ENCODE results near the gene GSTT2. TPM values are rescaled to one million over a fixed set of nuclear protein-coding genes. Genes with fewer than 3 reads are reported as not detected.
"Not testable (repeated sequence)": the region's sequence is repeated elsewhere in the genome, so short reads cannot be mapped to it uniquely, and the experiment has no call there.

Gene GSTT2
- total RNA-seq (under 1 TPM in 2 of 7 donors, not detected in 5; 0.44 to 0.95 TPM), polyA plus RNA-seq (1 to 10 TPM in 1 of 3 donors, under 1 TPM in 2; 0.16 to 1.3 (median 0.41) TPM)
- long read RNA-seq, donor 1 = 0 reads
- long read RNA-seq, donor 2 = 0 reads

GRCh38 chr22:23979557-23980240 is at the start of gene GSTT2:
GSTT2 (plus strand) TSS chr22:23980134.
- DNase-seq; H3K36me3 ChIP-seq; intact Hi-C loops (cut with DNase I; ENCODE audit: low total_unique reads); H3K4me1 ChIP-seq; H3K9me3 ChIP-seq; H3K27me3 ChIP-seq (replicated peaks in 1 of 7); H3K4me3 ChIP-seq; H3K27ac ChIP-seq: not testable (repeated sequence)
- no CpG with 5 or more reads among the region's 41 CpGs for WGBS, 5 donors

GRCh38 chr22:23938328-23939016 is 41.5 kb upstream of the GSTT2 start:
- Histone ChIP-seq H3K4me3 (no peak overlapping the region), H3K4me1 (no peaks in the 10 kb centered on the region), H3K36me3 (no peaks in the 10 kb centered on the region), H3K9me3 (no peaks in the 10 kb centered on the region), H3K27me3 (replicated peaks in 1 of 7) (no peaks in the 10 kb centered on the region), H3K27ac (peak overlapping the region in 4 of 8 donors; percentile 18 to 51 (median 22))
- DNase-seq = no peak
- intact Hi-C loops (cut with DNase I; ENCODE audit: low total_unique reads) = no loop called here
- TF ChIP-seq CTCF (IDR thresholded peaks at IDR 0.05 in 8 of 11, conservative IDR thresholded peaks at IDR 0.05 in 3 of 11) (no peak), POLR2AphosphoS5 (IDR thresholded peaks at IDR 0.05) (no peak), POLR2A (IDR thresholded peaks at IDR 0.05) (no peak)
- WGBS, 5 donors = 65 to 84% (median 72%) methylated on average over 5 of the region's 5 CpGs

GRCh38 chr22:23939017-23939357 is 40.9 kb upstream of the GSTT2 start:
- H3K4me3 ChIP-seq = no peak overlapping the region
- H3K27me3 ChIP-seq (replicated peaks in 1 of 7) = no peaks in the 10 kb centered on the region
- H3K4me1 ChIP-seq = no peaks in the 10 kb centered on the region
- TF ChIP-seq CTCF (IDR thresholded peaks at IDR 0.05 in 8 of 11, conservative IDR thresholded peaks at IDR 0.05 in 3 of 11) (no peak), POLR2A (IDR thresholded peaks at IDR 0.05) (no peak), POLR2AphosphoS5 (IDR thresholded peaks at IDR 0.05) (no peak)
- no peaks in the 10 kb centered on the region for H3K9me3 ChIP-seq
- H3K36me3 ChIP-seq = no peaks in the 10 kb centered on the region
- peak overlapping the region in 4 of 8 donors; percentile 18 to 51 (median 22) for H3K27ac ChIP-seq
- WGBS, 5 donors = 60 to 92% (median 72%) methylated on average over 3 of the region's 3 CpGs
- intact Hi-C loops (cut with DNase I; ENCODE audit: low total_unique reads) = no loop called here
- no peak for DNase-seq

GRCh38 chr22:23940166-23940565 is 39.8 kb upstream of the GSTT2 start:
- intact Hi-C loops (cut with DNase I; ENCODE audit: low total_unique reads); H3K4me3 ChIP-seq; DNase-seq; H3K36me3 ChIP-seq; H3K9me3 ChIP-seq; H3K27me3 ChIP-seq (replicated peaks in 1 of 7); H3K4me1 ChIP-seq; H3K27ac ChIP-seq: not testable (repeated sequence)
- WGBS, 5 donors = 73 to 85% (median 80%) methylated on average over 3 to 6 of the region's 14 CpGs; no CpG with 5 or more reads in 2 of the 5 donors

- H3K27ac ChIP-seq; DNase-seq; H3K9me3 ChIP-seq; H3K4me1 ChIP-seq; H3K27me3 ChIP-seq (replicated peaks in 1 of 7); intact Hi-C loops (cut with DNase I; ENCODE audit: low total_unique reads); H3K4me3 ChIP-seq; H3K36me3 ChIP-seq: not testable (repeated sequence)
- WGBS, 5 donors = 0 to 84% (median 71%) methylated on average over 1 to 3 of the region's 3 CpGs
Observed at GRCh38 chr22:23947391-23947790, 32.5 kb upstream of the GSTT2 start.

- WGBS, 5 donors = 74 to 93% (median 88%) methylated on average over 15 to 18 of the region's 18 CpGs
- H3K4me1 ChIP-seq; H3K27me3 ChIP-seq (replicated peaks in 1 of 7); H3K9me3 ChIP-seq; DNase-seq; H3K27ac ChIP-seq; H3K36me3 ChIP-seq; intact Hi-C loops (cut with DNase I; ENCODE audit: low total_unique reads); H3K4me3 ChIP-seq: not testable (repeated sequence)
Observed at GRCh38 chr22:23949764-23950163, 30.2 kb upstream of the GSTT2 start.

- H3K27ac ChIP-seq; H3K4me3 ChIP-seq; intact Hi-C loops (cut with DNase I; ENCODE audit: low total_unique reads); H3K36me3 ChIP-seq; H3K9me3 ChIP-seq; DNase-seq; H3K27me3 ChIP-seq (replicated peaks in 1 of 7); H3K4me1 ChIP-seq: not testable (repeated sequence)
- WGBS, 5 donors = 76 to 90% (median 84%) methylated on average over 2 of the region's 2 CpGs
Observed at GRCh38 chr22:23951383-23951782, 28.6 kb upstream of the GSTT2 start.

GRCh38 chr22:23952794-23953405 is 27.0 kb upstream of the GSTT2 start:
- WGBS, 5 donors = 71 to 75% (median 72%) methylated on average over 8 to 11 of the region's 11 CpGs
- DNase-seq; H3K36me3 ChIP-seq; H3K4me1 ChIP-seq; intact Hi-C loops (cut with DNase I; ENCODE audit: low total_unique reads); H3K27me3 ChIP-seq (replicated peaks in 1 of 7); H3K9me3 ChIP-seq; H3K4me3 ChIP-seq; H3K27ac ChIP-seq: not testable (repeated sequence)
